Activated CD4-positive, alpha-beta T cell treated with anti-CD3 and anti-CD28 coated beads, Interleukin-2, amount 50 U/mL, for 24 hours (primary cell): ENCODE data around the gene LSM3.
"Not testable (repeated sequence)": the region's sequence is repeated elsewhere in the genome, so short reads cannot be mapped to it uniquely, and the experiment has no call there.

ENCODE experiments used
- DNase-seq, 2 donors: peaks; one replicate each; pipeline ENCODE4 v3.0.0-alpha.2; 2020; ENCODE audit warnings: low read depth in 1 of 2, low spot score in 1 of 2

Gene LSM3

DNA sequence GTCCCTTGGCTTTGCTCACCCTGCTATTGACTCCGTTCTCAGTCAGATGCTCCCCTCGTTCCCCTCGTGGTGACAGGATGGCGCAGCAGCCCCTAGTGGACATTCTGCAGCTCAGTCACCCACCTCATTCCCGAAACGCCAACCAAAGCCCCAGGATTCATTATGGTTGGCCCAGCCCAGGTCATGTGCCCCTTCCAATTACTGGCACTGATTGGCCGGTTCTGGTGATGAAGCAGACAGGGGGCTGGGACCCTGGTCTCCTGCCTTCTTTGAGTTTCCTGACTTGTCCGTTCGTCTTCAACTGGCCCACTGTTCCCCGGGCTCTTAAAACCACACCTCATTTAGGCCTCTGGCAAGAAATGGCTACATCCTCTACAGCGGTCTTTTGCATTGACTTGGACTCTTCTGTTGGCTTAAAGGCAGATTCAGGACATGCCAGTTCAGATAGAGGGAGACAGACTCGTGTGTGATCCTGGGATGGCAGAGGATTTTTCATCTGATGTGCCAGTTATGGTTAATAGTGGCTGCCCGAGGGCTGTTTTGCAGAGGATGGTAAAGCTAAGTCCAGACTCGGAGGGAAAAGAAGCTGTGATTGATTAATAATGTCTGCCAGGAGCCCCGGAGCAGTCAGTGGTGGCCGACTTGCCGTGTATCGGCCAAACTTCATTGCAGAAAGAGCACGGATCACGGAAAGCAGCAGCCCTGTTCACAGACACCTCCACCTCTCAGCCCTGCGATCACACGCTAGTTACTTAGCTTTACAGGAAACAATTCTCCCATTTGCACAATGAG lies 37.8 kb downstream of the LSM3 start:
- peak; percentile 28 to 37 for DNase-seq

DNA sequence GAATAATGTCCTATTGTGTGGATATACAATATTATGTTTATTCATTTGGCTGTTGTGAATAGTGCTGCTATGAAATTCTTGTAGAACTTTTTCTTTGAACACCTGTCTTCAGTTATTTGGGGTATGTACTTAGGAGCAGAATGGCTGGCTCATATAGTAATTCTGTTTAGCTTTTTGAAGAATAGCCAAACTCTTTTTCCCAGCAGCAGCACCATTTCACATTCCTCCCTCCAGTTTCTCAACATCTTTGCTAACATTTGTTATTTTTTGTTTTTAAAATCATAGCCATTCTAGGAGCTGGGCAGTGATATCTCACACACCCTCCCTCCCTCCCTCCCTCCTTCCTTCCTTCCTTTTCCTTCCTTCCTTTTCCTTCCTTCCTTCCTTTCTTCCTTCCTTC lies 39.7 kb downstream of the LSM3 start:
- DNase-seq = no peak

DNA sequence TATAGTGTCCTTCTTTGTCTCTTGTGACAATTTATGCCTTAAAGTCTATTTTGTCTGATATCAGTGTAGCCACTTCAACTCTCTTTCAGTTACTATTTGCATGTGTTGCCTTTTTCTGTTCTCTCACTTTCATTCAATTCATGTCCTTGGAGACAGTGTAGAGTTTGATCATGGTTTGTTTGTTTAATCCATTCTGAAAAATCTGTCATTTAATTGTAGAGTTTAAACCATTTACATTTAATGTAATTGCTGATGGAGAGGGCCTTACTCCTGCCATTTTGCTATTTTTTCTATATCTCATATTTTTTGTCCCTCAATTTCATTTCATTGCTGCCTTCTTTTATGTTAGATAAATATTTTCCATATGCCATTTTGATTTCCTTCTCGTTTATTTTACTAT lies 42.3 kb downstream of the LSM3 start:
- no peak for DNase-seq

DNA sequence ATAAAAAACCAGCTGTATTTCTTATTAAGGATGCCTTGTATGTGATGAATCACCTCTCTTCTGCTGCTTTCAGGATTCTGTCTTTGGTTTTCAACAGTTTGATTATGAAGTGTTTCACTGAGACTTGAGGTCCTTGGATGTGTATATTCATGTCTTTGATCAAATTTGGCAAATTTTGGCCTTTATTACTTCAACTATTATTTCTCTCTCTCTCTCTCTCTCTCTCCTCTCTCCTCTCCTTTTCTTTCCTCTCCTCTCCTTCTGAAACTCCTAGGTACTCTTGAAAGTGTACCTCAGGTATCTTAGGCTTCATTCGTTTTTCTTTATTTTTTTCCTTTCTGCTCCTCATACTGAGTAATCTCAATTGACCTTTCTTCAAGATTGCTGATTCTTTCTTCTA lies 43.3 kb downstream of the LSM3 start:
- no peak for DNase-seq

DNA sequence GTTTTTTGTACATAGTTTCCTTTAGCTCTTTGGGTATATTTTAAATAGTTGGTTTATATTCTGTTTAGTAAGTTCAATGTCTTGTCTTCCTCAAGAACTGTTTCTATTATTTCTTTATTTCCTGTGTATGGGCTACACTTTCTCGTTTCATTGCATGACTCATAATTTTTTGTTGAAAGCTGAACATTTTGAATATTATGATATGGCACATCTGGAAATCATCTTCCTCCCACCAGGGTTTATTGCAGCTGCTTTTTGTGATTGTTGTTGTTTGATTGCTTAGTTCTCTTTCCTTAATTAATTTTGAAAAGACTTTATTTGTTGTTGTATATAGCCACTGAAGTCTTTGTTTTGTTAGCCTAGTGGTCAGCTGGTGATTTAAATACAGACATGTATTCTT lies 43.8 kb downstream of the LSM3 start:
- DNase-seq = no peak

DNA sequence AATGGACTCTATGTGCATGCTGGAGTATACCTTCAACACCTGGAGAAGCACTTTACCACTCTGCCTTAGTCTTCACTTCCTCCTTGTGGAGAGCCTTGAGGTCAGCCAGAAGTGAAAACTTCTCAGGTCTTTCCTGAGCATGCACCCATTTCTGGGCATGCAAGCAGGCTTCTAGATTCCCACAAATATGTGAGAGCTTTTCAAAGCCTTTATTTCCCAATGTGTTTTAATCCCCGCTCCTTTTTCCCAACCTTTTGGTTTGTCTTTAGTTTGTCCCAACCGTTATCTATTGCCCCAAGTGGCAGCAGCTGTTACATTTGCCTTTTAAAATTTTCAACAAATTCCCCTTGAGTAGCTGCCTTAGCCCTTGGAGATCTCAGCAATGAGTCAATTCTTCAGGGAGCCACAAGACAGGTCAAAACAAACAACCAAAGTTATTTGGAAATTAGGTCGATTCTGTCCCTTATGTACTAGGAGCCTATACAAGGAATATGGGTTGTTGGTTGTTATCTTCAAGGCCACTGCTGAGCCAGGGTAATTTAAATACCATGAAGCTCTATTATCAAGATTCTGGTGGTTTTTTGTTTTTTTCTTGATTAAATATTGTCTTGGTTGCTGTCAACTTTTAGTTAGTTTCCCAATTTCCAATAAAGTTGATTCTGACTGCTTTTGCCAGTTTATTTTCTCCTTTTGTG lies 44.4 kb downstream of the LSM3 start:
- no peak for DNase-seq

DNA sequence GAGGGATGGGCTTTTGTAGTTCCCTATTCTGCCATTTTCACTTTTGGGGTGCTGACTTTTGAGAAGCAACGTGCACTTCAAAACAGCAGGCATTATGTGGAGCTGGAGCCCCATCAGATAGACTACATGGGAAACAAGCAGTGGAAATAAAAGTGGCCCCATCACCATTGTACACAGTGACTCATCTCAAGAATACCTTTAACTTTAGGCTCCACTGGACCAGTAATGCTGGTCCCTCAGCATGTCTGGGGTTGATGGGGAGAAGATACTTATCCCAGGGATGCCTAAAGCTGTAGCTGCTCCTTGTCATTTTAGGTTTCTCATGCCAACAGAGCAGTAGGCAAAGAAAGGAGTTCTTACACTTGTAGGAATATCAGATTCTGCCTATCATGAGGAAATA lies 45.0 kb downstream of the LSM3 start:
- no peak for DNase-seq

DNA sequence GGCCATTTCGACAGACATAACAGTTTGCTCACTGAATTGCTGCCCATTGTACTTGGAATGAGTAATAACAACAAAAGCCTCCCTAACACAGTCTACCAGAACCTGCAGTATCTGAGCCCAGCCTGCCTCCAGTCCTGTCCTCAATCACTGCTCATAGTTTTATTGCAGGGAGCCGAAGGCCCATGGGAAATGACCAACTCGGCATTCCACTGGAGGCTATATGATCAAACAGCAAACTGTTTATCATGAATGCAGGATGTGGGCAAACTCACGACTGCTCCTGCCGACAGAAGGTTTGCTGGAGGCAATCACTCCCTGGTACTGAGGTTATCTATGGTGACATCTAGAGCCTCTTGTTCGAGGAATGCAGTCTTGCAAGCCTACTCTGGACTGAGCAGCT lies 46.3 kb downstream of the LSM3 start:
- no peak for DNase-seq

DNA sequence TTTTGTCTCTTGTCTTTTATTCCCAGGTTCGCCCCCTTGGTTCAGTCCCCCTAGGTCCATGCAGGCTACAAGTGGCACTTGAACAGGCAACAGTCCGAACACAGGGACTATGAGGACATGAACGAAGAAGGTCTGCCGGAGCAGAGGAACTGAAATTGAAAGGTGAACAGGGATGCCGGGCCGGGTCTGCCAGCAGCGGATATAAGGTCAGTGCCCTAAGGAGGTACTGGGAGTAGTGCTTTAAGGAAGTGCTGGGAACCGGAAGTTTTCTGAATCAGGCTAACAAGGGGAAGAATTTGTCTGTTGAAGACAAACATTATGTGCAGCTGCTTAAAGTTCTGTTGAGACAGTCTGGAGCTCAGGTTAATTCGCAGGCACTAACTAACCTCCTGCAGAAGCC lies 46.8 kb downstream of the LSM3 start:
- no peak for DNase-seq

DNA sequence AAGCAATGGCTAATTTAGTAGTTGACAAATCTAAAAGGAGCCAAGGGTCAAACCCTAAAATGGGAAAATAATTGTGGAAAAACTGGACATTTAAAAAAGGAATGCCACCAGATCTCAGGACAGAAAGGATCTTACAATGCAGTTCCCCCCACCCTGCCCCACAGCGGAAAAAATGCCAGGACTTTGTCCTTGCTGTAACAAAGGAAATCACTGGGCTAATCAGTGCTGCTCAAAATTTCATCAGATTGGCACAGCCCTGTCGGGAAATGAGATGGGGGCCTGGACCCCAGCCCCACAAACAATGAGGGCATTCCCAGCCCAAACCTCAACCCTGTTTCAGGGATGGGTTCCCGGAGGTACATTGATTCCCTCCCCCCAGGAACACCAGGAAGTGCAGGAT lies 47.7 kb downstream of the LSM3 start:
- DNase-seq = not testable (repeated sequence)

DNA sequence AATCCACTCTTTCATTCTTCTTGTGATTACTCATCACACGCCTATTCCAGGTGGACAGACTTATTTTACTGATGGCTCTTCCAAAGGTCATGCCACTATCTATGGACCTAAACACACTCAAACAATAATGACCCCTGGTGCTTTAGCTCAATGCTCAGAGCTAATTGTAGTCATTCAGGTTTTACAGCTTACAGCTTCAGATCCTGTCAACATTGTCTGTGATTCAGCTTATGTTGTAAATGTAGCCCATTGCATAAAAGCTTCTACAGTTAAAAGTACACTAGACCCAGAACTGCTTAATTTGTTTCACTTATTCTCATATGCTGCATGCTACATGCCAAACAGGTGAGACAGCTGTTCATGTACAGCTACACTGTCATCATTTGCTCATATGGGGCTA lies 49.2 kb downstream of the LSM3 start:
- no peak for DNase-seq

DNA sequence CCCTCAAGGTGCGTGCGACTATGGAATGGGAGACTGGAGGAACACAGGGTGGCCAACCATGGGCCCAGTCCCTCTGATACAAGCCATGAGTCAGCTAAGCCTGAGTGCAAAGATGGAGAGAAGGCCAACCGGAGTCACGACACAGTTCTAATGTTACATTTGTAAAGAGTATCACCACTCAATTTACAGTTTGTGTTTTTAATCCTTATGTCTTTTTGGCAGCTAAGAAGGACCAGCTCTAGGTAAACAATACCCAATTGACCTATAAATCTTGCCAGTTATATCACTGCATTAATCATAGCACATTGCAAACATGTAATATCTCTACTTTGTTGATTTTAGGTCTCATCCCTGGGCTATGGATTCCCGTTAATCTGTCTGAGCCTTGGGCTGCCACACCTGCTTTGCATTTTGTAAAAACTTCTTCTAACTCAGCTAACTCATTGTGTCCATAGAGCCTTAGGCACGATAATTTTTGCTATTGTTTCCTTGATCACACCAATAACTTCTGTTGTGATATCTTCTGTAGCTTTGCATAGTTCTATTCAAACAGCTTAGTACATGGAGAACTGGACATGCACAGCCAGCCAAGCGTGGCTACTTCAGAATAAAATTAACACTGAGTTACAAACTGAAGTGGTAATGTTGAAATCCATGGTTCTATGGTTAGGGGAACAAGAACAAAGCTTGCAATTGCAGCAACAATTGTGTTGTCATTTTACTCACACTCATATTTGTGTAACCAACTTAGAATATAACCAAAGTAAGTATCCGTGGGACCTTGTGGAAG lies 50.3 kb downstream of the LSM3 start:
- DNase-seq = no peak

DNA sequence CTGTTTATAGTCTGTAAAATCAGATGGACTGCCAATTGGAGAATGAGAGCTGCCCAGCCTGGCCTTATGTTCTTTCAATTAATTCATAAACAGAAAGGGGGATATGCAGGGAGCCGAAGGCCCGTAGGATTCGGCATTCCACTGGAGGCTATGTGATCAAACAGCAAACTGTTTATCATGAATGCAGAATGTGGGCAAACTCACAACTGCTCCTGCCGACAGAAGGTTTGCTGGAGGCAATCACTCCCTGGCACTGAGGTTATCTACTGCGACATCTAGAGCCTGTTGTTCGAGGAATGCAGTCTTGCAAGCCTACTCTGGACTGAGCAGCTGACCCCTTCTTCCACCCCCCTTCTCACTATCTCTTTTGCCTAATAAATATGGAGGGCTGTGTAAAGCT lies 51.1 kb downstream of the LSM3 start:
- DNase-seq = not testable (repeated sequence)

DNA sequence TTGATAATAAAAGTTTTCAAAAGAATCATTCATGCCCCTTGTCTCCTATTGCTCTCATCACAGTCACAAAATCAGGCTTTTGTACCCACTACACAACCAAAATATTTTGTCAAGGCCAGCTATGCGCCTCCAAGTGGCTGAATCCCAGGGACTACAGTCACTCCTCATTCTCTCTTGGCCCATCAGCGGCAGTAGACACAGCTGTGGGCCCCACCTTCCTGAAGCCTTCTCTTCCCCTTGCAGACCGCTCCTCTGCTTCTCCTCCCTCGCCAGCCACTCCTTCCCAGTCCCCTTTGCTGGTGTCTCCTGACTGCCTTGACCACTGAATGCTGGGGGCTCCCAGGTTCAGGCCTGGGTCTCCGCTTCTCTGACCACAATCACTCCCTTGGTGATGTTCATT lies 52.1 kb downstream of the LSM3 start:
- no peak for DNase-seq

DNA sequence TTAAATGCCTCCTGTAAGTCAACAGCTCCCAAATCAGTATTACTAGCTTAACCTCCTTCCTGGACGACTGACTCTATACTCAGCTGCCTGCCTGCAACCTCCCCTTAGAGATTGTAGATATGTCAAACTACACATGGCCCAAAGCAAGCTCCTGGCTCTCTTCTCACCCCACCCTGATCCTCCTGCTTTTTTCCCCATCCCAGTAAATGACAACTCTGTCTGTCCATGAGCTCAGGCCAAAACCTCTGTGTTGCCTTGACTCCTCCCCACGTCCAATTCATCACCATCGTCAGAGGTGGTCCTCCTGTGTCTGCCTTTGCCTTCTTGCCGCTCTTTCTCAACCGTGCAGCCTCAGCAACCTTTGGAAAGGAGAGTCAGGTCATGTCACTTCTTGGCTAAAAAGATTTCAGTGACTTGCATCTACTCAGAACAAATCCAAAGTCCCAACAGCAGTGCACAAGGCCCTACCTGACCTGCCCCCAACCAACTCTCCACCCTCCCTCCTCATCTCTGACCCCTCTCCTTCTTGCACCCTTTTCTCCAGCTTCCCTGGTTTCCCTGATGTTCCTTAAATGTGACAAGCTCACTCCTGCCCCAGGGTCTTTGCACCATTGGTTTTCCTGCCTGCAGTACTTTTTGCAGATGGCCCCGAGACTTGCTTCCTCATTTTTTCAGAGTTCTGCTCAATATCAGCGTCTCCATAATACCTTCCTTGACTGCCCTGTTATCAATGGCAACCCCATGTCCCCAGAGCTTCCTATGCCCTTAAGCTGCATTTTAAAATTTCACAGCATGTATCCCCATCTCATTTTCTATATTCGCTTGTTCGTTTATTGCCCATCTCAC lies 52.8 kb downstream of the LSM3 start:
- DNase-seq = no peak

DNA sequence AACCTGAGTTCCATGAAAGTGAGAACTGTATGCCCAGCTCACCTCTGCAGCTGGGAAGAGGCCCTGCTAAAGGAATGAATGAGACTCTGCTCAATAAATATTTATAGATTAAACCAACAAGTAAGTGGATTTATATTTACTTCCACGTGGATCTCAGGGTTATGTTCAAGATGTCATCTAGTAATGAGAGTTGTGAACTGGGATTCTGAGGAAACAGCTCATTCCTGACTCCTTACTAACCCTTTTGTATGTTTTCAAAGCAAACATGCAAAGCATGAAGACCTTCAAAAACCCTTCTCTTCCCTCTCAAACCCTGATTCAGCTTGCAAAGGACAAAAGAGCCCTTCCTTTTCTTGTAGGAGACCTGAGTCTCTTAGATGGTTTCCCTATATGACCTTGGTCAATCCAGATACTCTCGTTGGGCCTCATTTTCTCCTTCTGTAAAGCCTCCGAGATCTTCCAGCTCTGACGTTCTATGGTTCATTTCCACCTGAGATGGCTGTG lies 53.4 kb downstream of the LSM3 start:
- DNase-seq = no peak

DNA sequence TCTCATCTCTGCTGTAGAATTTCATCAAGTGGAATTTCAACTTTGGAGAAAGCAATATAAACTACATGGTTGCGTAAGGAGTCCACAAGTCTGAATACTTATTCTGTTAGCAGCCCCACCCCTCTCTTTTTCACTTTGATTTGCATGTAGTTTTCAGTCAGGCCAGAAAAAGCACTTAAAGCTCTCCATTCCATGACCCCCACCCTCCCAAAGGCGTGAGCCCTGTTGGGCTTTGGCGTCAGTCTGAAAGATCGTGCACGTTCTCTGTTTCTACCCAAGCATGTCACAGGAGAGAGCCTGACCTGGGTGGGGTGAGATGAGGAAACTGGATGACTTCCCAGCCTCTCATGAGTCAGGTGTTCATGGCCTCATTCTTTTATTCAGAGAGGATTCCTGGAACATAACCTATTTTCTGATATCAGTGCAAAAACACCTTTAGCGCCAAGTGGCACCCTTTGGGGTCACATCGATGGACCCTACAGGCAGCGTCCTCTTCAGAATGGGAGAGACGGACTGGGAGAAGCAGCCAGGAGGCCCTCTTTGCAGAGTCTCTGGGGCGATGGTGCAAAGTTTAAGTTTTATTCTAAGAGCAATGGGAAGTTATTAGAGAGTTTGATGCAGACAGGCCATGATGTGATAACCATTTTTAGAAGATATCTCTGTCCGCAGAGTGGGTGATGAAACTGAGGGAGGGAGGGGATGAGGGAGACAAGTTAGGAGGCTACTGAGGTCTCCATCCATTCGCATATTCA lies 55.8 kb downstream of the LSM3 start:
- DNase-seq = no peak

DNA sequence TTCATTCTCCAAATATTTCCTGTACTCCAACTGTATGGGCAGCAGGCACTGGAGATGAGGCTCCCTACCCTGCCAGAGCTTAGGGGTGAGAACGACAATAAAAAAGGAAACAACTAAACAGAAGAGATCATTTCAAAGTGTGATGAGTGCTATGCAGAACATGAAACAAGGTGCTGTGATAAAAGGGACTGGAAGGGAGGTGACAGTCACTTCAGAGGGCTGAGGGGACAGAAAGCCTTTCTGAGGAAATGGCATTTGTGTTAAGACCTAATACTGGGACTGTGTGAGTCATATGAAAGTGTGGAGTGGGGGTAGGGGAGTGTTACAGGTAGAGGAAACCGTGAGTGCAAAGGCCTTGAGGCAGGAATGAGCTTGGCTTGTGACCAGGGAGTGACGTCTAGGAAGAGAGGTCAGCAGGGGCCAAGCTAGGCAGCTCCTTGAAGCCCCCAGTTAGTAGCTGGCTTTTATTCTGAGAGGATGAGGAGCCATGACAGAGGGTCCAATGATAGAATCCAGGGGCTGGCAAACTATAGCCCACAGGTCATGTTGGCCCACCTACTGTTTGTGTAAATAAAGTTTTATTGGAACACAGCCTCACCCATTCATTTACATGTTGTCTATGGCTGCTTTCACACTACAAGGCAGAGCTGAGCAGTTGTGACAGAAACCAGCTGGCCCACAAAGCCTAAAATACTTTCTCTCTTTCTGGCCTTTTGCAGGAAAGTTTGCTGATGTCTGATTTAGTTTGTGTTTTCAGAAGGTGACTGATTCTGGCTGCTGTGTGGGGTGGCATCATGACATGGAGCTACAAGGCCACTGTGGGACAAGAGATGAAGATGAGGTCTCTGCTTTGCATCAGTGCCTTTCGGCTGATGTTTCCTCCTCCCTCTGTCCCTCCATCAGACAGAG lies 56.6 kb downstream of the LSM3 start:
- DNase-seq = no peak

DNA sequence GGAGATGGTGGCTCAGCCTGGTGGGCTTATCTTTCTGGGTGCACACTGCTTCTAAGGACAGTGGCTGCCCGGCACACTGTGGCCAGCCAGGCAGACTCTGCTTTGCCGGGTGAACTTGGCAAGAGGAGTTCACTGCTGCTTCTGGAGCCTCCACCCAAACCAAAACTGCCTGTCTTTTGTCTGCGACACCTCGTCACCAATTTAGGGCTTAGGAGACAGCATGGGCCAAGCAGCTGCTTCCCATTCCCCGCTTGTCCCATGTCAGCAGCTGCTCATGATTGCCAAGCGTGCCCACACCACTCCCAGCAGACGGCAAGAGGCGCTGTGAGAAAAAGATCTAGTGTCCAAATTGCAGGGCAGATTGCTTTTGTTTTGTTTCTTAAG lies 57.3 kb downstream of the LSM3 start:
- no peak for DNase-seq
